HUES48 (cell line): ENCODE data around the gene MRGPRF.
A peak's percentile ranks its signal among the peaks of the same experiment; 100 is the strongest.

Experiments used
- H3K27ac ChIP-seq: one replicate; pipeline ENCODE4 v1.7.0; 2013; ENCODE audit warnings: low read depth, low read length, inconsistent platforms
- H3K27me3 ChIP-seq: 2 replicates; pipeline ENCODE4 v1.6.1; 2013; ENCODE audit warnings: mild to moderate bottlenecking, low read length; ENCODE audit not compliant: control insufficient read depth, insufficient read depth
- H3K36me3 ChIP-seq: 2 replicates; pipeline ENCODE4 v1.6.1; 2013; ENCODE audit warnings: low read length; ENCODE audit not compliant: control insufficient read depth, insufficient read depth
- H3K4me1 ChIP-seq: 2 replicates; pipeline ENCODE4 v1.6.1; 2013; ENCODE audit warnings: mild to moderate bottlenecking, low read length; ENCODE audit not compliant: control insufficient read depth, insufficient read depth
- H3K4me3 ChIP-seq: 2 replicates; pipeline ENCODE4 v1.5.1; 2013; ENCODE audit warnings: mild to moderate bottlenecking, low read depth, low read length
- H3K9ac ChIP-seq: 2 replicates; pipeline ENCODE4 v1.6.1; 2013; ENCODE audit warnings: mild to moderate bottlenecking, low read depth, low read length, moderate library complexity
- H3K9me3 ChIP-seq: 2 replicates; pipeline ENCODE4 v1.6.1; 2013; ENCODE audit warnings: low read length; ENCODE audit not compliant: control insufficient read depth, insufficient read depth

Gene MRGPRF

DNA sequence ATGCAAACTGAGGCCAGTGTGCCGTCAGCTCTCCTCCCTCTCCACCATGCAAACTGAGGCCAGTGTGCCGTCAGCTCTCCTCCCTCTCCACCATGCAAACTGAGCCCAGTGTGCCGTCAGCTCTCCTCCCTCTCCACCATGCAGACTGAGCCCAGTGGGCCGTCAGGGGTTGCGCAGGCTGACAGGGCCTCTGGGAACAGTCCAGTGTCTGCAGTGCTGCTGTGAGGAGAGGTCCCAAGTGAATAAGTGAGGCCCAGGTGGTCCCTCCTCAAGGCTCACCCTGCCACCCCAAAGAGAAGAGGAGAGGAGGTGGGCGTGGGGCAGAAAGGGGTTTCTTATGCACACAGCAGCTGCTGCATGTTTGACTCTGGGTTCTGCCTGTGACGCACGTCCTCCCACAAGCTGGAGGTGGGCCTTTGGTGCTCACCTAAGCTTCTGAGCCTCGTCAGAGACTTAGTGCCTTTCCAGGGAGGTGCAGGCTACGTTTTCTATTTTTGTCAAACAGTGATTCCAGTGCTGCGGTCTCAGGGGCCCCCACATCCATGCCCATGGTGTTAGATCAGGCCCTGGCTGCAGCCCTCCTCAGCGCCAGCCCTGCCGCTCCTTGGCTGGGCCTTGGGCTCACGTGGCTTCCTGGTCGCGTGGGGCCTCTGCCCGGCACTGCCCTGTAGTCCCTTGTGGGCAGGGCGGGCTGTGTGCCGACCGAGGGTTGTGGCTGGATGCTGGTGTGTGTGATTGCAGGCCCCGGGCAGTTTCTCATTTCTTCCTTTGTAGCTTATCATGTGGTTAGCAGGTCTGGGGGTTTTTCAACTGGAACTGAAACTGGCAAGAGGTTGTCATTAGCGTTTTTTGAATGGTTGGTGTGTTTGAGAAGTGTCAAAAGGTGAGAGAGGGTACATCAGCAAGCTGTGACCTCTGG is 42.8 kb upstream of the MRGPRF start:
- Histone ChIP-seq H3K9ac (no peak overlapping the region), H3K27me3 (no peaks in the 10 kb centered on the region), H3K9me3 (no peaks in the 10 kb centered on the region), H3K36me3 (peaks cover 38% of the 10 kb centered on the region), H3K4me1 (no peaks in the 10 kb centered on the region), H3K27ac (no peak overlapping the region), H3K4me3 (no peak overlapping the region)

GRCh38 chr11:69055212-69055586 is 42.2 kb upstream of the MRGPRF start:
- H3K36me3 ChIP-seq, result peaks cover 37% of the 10 kb centered on the region

DNA sequence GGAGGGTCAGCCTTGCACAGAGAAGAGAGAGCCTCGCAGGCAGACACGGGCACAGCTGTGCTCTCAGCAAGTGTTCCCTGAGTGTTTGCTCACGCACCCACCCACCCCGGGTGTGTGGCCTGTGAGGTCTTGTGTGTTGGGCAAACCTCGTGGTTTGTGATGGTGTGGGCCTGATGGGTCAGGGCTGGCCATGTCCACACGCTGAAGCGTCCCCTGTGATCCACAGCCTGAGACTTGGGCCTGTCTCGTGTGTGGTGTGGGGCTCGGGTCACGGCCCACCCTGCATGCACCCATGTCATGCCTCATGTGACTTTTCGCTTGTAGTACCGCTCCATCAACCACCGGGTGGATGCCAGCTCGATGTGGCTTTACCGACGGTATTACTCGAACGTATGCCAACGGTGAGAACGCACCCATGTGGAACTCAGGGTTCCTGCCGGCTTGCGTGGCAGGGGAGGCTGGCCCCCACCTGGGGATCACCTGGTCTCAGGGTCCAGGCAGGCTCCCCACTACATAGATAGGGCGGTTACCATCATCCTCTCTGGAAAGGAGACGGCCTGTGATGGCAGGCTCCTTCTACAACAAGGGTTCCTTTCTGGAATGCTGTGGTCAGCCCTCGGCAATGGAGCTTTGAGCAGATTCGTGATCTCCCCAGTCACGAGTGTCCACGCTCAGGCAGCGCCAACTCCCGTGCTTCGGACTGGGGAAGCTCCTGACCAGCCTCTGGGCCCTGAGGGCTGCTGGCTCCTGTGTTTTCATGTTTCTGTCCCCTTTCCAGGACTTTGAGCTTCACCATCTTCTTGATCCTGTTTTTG is 41.6 kb upstream of the MRGPRF start:
- H3K4me1 ChIP-seq, result no peaks in the 10 kb centered on the region
- H3K27ac ChIP-seq, result no peak overlapping the region
- H3K27me3 ChIP-seq, result no peaks in the 10 kb centered on the region
- no peak overlapping the region for H3K4me3 ChIP-seq
- H3K9me3 ChIP-seq, result no peaks in the 10 kb centered on the region
- H3K9ac ChIP-seq, result no peak overlapping the region
- H3K36me3 ChIP-seq, result peaks cover 32% of the 10 kb centered on the region

More at GRCh38 chr11:69055212-69055586, 42.2 kb upstream of the MRGPRF start:
- Histone ChIP-seq H3K4me1 (no peaks in the 10 kb centered on the region), H3K4me3 (no peak overlapping the region), H3K27ac (no peak overlapping the region), H3K9me3 (no peaks in the 10 kb centered on the region), H3K9ac (no peak overlapping the region), H3K27me3 (no peaks in the 10 kb centered on the region)

DNA sequence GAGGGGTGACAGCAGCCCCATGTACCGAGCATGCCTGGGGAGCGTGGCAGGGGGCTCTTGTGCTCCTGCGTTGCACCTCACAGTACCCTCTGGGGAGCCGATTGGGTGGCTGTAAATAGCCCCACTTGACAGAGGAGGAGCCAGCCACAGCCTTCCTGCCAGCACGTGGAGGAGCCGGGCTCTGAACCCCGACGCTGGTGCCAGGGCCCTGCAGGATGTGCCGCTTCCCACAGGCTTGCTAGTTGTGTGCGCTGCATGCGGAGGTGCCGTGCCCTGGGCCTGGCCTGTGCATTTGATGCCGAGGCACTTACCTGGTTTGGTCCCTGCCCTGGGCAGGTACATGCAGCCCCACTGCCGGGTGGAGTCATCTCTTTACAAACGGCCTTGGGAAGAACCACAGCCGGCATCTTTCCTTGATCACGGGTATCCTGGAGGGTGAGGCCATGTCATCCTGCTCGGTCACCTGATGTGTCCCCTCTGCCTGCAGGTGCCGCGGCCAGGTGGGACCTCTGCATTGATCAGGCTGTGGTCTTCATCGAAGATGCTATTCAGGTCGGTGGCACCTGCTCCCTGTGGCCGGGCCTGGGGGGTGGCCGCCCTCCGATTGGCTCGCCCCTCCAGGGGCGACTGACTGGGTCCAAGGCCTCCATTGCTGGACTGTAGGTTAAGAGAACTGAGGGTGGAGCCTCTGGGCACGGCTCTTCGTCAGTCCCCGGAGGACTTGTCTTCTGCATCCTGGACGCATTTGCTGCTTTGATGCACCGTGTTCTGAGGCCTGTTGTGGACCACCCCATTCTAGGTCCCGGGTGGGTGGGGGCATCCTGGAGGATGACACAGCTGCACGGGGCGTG is 40.7 kb upstream of the MRGPRF start:
- Histone ChIP-seq H3K27ac (no peak overlapping the region), H3K9me3 (no peaks in the 10 kb centered on the region), H3K27me3 (no peaks in the 10 kb centered on the region), H3K4me3 (no peak overlapping the region), H3K9ac (no peak overlapping the region), H3K4me1 (no peaks in the 10 kb centered on the region), H3K36me3 (peaks cover 28% of the 10 kb centered on the region)

DNA sequence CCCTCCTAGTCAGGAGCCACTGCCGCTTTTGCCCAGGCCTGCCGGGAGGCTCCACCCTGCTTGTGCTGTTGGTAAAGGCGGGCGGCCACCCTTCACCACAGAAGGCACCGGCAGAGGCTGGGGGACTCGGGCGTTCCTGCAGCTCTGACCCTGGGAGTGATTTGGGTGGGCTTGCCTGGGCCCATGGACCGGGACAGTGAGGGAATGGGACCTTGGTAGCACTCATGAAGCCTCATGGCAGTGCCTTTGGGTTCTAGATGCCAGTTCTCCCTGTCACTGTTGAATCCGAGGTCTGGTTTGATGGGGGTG is 40.1 kb upstream of the MRGPRF start:
- no peaks in the 10 kb centered on the region for H3K27me3 ChIP-seq
- H3K27ac ChIP-seq, result no peak overlapping the region
- H3K9ac ChIP-seq, result no peak overlapping the region
- no peak overlapping the region for H3K4me3 ChIP-seq
- peaks cover 28% of the 10 kb centered on the region for H3K36me3 ChIP-seq
- no peaks in the 10 kb centered on the region for H3K9me3 ChIP-seq
- peaks cover 2% of the 10 kb centered on the region; the same call in 1 of the 2 replicates for H3K4me1 ChIP-seq

DNA sequence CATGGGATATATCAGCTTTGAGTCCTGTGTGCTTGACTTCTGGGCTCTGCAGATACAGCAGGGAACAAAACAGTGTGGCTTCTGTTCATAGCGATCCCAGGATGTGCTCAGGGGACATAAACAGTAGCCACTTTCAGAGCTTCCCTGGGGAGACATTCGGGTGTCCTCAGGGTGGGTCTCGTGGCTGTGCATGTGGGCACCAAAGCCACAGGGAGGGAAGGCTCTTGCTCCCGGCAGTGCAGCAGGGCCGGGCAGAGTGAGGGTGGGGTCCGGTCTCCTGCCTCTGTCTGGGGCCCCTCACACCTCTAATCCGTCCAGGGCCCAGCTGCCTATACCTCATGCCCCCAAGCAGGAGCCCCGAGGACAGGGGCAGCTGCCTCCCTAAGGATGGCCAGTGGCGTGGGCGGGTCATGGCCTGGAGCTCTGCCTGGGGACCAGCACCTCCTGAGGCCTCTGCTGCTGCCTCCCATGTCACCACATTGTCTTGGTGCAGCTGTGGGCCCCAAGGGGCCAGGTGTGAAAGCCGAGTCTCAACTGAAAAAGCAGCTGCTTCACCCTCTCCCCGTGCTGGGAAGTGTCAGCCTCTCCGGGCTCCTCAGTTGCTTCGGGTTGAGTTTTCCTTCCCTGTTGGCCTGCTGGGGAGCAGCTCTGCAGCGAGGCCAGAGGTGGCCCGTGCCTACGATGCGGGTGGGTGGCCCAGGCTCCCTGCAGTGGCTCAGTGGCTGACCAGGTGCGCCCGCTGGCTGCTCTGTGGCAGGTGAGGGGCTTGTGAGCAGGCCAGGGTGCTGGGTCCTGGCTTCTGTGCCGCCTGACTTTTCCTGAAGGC is 39.5 kb upstream of the MRGPRF start:
- Histone ChIP-seq H3K36me3 (peaks cover 25% of the 10 kb centered on the region), H3K27me3 (no peaks in the 10 kb centered on the region), H3K4me1 (peaks cover 4% of the 10 kb centered on the region; the same call in 1 of the 2 replicates), H3K27ac (no peak overlapping the region), H3K4me3 (no peak overlapping the region), H3K9ac (no peak overlapping the region), H3K9me3 (no peaks in the 10 kb centered on the region)

- Histone ChIP-seq H3K27ac (no peak overlapping the region), H3K4me1 (peaks cover 4% of the 10 kb centered on the region; the same call in 1 of the 2 replicates), H3K9ac (no peak overlapping the region), H3K9me3 (no peaks in the 10 kb centered on the region), H3K4me3 (no peak overlapping the region), H3K36me3 (peaks cover 24% of the 10 kb centered on the region), H3K27me3 (no peaks in the 10 kb centered on the region)
These were observed 38.6 kb upstream of the MRGPRF start for GRCh38 chr11:69051381-69052342.

DNA sequence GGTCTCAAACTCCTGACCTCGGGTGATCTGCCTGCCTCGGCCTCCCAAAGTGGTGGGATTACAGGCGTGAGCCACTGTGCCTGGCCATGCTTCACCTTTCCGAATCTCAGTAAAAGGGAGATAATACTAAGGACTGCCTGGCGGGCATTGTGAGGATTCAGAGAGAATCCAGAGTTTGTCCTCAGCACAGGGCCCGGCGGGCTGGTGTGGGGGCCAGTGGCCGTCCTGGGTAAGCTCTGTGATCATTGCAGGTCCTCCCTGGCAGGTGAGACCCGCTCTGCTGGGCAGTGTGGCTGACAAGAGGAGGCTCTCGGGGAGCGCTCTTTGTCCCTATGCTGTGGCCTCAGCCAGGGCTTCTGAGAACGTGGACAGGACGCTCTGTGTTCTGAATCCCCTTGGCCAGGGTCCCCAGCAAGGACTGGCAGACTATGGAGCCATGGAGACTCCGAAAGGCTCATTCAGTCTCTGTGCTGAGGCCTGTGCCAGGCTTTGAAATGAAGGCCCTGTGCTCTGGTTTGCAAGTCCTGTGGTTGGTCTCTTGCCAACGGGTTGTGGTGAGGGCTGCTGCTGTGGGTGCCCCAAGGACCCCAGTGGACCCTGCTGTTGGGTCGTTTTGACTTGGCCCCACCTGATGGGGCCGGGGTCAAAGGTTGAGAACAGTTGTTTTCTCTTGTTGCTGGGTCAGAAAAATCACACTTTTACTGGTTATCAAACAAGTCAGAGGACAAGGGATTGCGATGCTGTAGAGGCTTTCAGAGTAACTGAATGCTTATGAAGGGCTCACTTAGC is 37.7 kb upstream of the MRGPRF start:
- peaks cover 22% of the 10 kb centered on the region for H3K36me3 ChIP-seq
- no peaks in the 10 kb centered on the region for H3K27me3 ChIP-seq
- H3K4me3 ChIP-seq, result no peak overlapping the region
- no peaks in the 10 kb centered on the region for H3K9me3 ChIP-seq
- no peak overlapping the region; the same call in 1 of the 2 replicates for H3K9ac ChIP-seq
- peaks cover 4% of the 10 kb centered on the region; the same call in 1 of the 2 replicates for H3K4me1 ChIP-seq
- H3K27ac ChIP-seq, result no peak overlapping the region

DNA sequence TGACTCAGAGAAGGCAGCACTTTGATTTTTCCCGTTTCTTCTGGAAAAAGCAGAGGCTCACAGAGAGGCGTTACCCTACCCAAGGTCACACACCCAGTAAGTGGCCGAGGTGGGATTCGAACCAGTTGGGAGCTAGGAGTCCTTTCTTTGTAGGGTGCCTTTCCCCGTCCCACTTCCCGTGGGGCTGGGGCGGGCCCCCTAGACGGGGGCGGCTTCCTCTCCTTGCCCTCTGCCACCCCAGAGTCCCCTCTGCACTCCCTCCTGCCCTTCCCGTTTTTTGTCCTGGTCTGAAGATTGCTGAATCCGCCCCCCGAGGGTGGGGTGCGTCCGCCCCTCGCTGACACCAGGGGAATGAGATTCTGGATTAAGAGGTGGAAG is 36.4 kb upstream of the MRGPRF start:
- peaks cover 9% of the 10 kb centered on the region; the same call in 1 of the 2 replicates for H3K36me3 ChIP-seq
- peak overlapping the region; percentile 75; the same call in 1 of the 2 replicates for H3K9ac ChIP-seq
- no peaks in the 10 kb centered on the region for H3K9me3 ChIP-seq
- H3K4me1 ChIP-seq, result peaks cover 10% of the 10 kb centered on the region
- H3K4me3 ChIP-seq, result peak overlapping the region; percentile 79
- no peaks in the 10 kb centered on the region for H3K27me3 ChIP-seq
- H3K27ac ChIP-seq, result peak overlapping the region; percentile 47
